Measurements from ENCODE around the gene NECTIN2. TPM values are rescaled to one million over a fixed set of nuclear protein-coding genes. Genes with fewer than 3 reads are reported as not detected.

NECTIN2 gene
- 71.2 to 83.6 TPM (median 79.1 TPM) in 5 replicates for total RNA-seq (2022; extraction: Qiagen RNA extraction)

DNA sequence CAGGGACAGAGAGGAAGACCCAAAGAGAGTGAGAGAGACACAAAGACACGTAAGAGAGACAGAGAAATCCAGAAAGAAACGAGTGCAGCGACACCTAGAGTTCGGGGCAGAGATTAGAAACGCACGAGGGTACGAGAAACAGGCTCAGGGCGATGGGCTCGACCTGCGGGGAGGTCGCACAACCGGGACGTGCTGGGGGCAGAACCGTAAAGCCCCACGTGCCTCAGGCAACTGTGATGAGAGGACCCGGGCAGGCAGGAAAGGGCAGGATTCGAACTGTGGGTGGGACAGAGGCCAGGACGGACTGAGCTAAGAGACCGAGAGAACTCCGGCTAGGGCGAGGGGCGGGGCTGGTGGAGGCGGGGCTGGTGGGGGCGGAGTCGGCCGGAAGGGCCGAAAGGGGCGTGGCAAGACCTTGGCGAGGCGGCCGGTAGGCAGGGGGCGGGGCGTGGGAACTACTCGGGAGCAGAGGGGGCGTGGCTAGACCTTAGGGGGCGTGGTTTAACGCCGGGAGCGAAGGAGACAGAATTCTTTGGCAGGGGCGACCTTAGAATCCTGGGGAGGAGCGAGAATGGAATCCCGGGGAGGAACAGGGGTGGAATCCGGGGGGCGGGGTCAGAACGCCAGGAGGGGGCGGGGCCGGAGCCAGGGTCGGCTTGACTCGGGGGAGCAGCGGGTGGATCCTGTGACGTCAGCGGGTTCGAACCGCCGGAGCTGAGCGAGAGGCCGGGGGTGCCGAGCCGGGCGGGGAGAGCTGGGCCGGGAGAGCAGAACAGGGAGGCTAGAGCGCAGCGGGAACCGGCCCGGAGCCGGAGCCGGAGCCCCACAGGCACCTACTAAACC is at the start of gene NECTIN2:
TSS of gene NECTIN2 (plus strand) at position 686 of the 843 bp plus-strand sequence. CDS start 229 bp downstream, outside the sequence.

DNA sequence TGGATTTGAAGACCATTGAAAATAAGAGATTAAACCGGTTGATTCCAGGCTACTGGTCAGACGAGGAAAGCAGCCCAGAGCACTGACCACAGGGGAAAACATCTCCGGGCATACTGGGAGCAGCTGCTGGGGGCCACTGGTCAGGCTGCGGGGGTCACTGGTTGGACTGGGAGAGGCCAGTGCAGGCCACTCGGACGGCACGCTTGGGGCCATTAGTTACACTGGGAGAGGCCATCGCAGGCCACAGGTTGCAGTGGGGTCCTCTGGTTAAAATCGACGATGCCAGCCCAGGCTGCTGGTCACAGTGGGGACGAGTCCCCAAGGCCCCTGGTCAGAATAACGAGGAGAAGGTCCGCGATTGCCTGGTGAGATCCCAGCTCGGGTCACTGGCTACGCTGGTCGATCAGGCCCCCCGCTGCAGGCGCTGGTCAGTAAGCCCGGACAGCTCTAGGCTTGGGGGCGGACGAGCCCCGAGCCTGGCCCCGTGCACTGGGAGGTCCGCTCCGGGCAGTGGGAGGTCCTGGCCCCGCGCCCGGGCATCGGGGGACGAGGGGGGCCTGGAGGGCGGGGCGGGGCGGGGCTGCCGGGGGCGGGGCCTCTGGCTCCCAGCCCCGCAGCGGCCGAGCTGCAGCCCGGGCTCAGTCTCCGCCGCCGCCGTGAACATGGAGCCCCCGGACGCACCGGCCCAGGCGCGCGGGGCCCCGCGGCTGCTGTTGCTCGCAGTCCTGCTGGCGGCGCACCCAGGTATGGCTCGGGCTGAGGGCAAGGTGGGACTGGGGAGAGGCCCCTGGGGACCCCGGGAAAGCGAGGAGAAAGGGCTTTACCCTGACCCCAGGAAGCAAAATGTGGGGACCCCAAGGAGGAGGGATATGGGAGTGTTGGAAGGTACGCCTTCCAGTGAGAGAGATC is 37.4 kb upstream of the NECTIN2 start, which contains the start of gene BCAM:
TSS of gene BCAM (plus strand) at position 641 of the 909 bp plus-strand sequence. CDS start at position 663, 22 bp downstream.

DNA sequence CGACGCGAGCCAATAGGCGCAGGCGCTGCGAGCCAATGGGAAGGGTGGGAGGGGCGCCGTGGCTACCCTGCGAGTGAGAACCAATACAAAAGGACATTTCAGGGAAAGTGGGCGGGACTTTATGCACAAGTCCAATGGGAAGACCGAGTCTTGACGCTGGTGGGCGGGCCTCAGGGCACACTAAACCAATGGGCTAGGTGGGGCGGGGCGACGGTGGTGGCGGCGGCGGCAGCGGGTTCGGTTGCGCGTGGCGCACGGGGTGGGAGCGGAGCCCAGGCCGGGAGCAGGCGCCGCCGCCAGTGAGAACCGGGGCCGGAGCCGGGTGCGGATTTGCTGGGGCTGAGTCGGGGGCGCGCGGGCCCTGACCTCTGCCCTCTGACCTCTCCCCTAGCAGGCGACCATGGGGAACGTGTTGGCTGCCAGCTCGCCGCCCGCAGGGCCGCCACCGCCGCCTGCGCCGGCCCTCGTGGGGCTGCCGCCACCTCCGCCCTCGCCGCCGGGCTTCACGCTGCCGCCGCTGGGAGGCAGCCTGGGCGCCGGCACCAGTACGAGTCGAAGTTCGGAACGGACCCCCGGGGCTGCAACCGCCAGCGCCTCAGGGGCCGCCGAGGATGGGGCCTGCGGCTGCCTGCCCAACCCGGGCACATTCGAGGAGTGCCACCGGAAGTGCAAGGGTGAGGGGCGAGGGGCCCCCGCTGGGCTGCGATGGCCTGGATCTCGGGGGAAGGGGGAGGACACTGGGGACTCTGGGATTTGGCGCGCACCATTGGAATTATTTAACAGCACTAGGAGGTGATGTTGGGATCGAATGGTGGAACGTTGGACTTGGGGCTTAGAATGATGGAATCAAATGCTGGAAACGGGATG is 45.2 kb downstream of the NECTIN2 start, which contains the start of gene TOMM40:
TSS of gene TOMM40 (plus strand) at position 239 of the 867 bp plus-strand sequence. CDS start at position 401, 162 bp downstream.

DNA sequence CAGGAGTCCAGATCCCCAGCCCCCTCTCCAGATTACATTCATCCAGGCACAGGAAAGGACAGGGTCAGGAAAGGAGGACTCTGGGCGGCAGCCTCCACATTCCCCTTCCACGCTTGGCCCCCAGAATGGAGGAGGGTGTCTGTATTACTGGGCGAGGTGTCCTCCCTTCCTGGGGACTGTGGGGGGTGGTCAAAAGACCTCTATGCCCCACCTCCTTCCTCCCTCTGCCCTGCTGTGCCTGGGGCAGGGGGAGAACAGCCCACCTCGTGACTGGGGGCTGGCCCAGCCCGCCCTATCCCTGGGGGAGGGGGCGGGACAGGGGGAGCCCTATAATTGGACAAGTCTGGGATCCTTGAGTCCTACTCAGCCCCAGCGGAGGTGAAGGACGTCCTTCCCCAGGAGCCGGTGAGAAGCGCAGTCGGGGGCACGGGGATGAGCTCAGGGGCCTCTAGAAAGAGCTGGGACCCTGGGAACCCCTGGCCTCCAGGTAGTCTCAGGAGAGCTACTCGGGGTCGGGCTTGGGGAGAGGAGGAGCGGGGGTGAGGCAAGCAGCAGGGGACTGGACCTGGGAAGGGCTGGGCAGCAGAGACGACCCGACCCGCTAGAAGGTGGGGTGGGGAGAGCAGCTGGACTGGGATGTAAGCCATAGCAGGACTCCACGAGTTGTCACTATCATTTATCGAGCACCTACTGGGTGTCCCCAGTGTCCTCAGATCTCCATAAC is 59.5 kb downstream of the NECTIN2 start, which contains the start of gene APOE:
TSS of gene APOE (plus strand) at position 360 of the 724 bp plus-strand sequence. CDS start 829 bp downstream, outside the sequence.

DNA sequence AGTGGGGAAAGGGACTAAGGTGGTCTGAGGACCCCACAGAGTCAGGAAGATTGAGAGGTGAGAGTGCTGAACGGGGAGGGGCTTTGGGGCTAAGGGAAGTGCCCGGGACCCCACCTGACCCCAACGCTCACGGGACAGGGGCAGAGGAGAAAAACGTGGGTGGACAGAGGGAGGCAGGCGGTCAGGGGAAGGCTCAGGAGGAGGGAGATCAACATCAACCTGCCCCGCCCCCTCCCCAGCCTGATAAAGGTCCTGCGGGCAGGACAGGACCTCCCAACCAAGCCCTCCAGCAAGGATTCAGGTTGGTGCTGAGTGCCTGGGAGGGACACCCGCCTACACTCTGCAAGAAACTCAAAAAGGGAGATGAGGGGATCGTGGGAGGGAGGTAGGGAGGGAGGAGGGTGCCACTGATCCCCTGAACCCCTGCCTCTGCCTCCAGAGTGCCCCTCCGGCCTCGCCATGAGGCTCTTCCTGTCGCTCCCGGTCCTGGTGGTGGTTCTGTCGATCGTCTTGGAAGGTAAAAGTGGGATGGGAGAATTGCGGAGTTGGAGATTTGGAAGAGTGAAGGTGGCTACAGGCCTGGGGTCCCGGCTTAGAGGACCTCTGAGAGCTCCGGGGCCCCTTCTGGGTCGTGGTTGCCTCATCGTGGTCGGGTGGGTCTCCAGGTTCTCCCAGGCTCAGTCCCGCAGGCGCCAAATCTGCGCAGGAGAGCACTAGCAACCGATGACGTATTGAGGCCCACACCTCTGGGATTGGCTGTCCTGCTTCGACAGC is 68.5 kb downstream of the NECTIN2 start, which contains the start of gene APOC1:
TSS of gene APOC1 (plus strand) at position 176 of the 774 bp plus-strand sequence. CDS start at position 460, 284 bp downstream.

Other genes with a start within 250 kb of the NECTIN2 start
- gene IGSF23, start 232.7 kb upstream of the NECTIN2 start, total RNA-seq (2022; extraction: Qiagen RNA extraction) = 0.36 to 0.67 TPM (median 0.42 TPM) in 5 replicates
- 107 to 123 TPM (median 118 TPM) in 5 replicates for gene PVR, start 202.4 kb upstream of the NECTIN2 start, total RNA-seq (2022; extraction: Qiagen RNA extraction)
- 7.7 to 12.3 TPM (median 9.2 TPM) in 5 replicates for gene CEACAM19, start 174.8 kb upstream of the NECTIN2 start, total RNA-seq (2022; extraction: Qiagen RNA extraction)
- 0.03 to 0.13 TPM (median 0.11 TPM) in 5 replicates for gene CEACAM16, start 147.1 kb upstream of the NECTIN2 start, total RNA-seq (2022; extraction: Qiagen RNA extraction)
- gene BCL3, start 97.6 kb upstream of the NECTIN2 start, total RNA-seq (2022; extraction: Qiagen RNA extraction) = 30.5 to 57.6 TPM (median 56.5 TPM) in 5 replicates
- 0.06 TPM in 1 of 5 replicates, not detected in the others for gene CBLC, start 68.4 kb upstream of the NECTIN2 start, total RNA-seq (2022; extraction: Qiagen RNA extraction)
- gene BCAM, start 37.2 kb upstream of the NECTIN2 start, total RNA-seq (2022; extraction: Qiagen RNA extraction) = 68.3 to 86.8 TPM (median 84.1 TPM) in 5 replicates
- gene TOMM40, start 45.0 kb downstream of the NECTIN2 start, total RNA-seq (2022; extraction: Qiagen RNA extraction) = 182 to 258 TPM (median 243 TPM) in 5 replicates
- 10.6 to 22.1 TPM (median 14.8 TPM) in 5 replicates for gene APOE, start 59.5 kb downstream of the NECTIN2 start, total RNA-seq (2022; extraction: Qiagen RNA extraction)
- 110 to 119 TPM (median 111 TPM) in 5 replicates for gene APOC1, start 68.3 kb downstream of the NECTIN2 start, total RNA-seq (2022; extraction: Qiagen RNA extraction)
- gene APOC4, start 95.9 kb downstream of the NECTIN2 start, total RNA-seq (2022; extraction: Qiagen RNA extraction) = not detected in 5 replicates
- not detected in 5 replicates for gene APOC2, start 99.8 kb downstream of the NECTIN2 start, total RNA-seq (2022; extraction: Qiagen RNA extraction)
- 140 to 185 TPM (median 176 TPM) in 5 replicates for gene CLPTM1, start 109.1 kb downstream of the NECTIN2 start, total RNA-seq (2022; extraction: Qiagen RNA extraction)
- gene RELB, start 155.2 kb downstream of the NECTIN2 start, total RNA-seq (2022; extraction: Qiagen RNA extraction) = 23.1 to 46.1 TPM (median 39.5 TPM) in 5 replicates
- 45.4 to 71.7 TPM (median 67.2 TPM) in 5 replicates for gene CLASRP, start 192.7 kb downstream of the NECTIN2 start, total RNA-seq (2022; extraction: Qiagen RNA extraction)
- gene ZNF296, start 230.2 kb downstream of the NECTIN2 start, total RNA-seq (2022; extraction: Qiagen RNA extraction) = 12.1 to 21.4 TPM (median 18.9 TPM) in 5 replicates
- gene GEMIN7, start 233.0 kb downstream of the NECTIN2 start, total RNA-seq (2022; extraction: Qiagen RNA extraction) = 91.8 to 109 TPM (median 95.5 TPM) in 5 replicates
- gene PPP1R37, start 246.9 kb downstream of the NECTIN2 start, total RNA-seq (2022; extraction: Qiagen RNA extraction) = 31.6 to 44.7 TPM (median 43.0 TPM) in 5 replicates

Data from A549 treated with AZD2906 at 1 μM for 4 hours (cell line).